Embryonic facial prominence (tissue), 1 donor: ENCODE data around the gene P2RY13.

Source experiments
- DNase-seq: peaks from one replicate; pipeline ENCODE4 v3.0.0-alpha.2; 2016; ENCODE audit errors: extremely low spot score

P2RY13 gene

DNA sequence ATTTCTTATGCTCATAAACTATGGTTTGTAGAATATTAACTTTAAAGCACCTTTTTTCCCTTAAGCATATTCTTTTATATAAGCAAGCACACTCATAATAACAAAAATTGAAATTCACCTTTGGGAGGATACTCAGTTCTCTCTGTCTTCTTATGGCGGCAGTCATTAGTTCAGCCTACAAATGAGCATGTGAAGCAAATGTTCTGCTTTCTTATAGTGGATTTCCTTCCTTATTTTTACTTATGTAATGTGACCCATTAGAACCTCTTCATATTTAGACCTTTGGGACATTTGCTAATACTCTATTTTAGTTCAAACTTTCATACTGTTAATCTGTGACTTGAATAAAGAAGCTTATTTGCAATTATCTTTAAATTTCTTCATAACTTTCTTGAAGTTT lies at the start of gene P2RY13:
Gene P2RY13, minus strand, starts transcription at position 187 of the 400 bp plus-strand sequence. Its CDS starts 21 bp downstream, at position 166.
- no peak for DNase-seq

- DNase-seq = no peak
Observed at GRCh38 chr3:151377768-151378385, 48.5 kb upstream of the P2RY13 start.

- no peak for DNase-seq
Observed at GRCh38 chr3:151372063-151372820, 42.9 kb upstream of the P2RY13 start.

GRCh38 chr3:151371526-151371925 lies 42.2 kb upstream of the P2RY13 start:
- DNase-seq = no peak

DNA sequence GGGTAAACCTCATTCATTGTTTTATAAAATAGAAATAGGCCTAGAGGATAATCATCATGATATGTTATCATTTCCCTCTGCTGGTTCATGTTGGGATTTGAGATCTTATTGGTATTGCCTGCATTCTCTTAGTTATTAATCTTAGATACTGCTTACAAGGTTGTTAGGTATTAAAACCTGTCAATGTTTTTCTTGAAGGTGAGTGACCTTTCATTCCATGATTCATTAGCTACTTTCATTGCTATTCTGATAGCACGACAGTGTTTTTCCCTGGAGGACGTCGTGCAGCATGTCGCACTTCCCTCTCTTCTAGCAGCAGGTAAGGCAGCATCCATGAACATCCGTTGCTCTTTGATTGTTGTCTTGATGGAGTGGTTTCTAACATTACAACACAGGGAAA lies 38.1 kb upstream of the P2RY13 start:
- no peak for DNase-seq

DNA sequence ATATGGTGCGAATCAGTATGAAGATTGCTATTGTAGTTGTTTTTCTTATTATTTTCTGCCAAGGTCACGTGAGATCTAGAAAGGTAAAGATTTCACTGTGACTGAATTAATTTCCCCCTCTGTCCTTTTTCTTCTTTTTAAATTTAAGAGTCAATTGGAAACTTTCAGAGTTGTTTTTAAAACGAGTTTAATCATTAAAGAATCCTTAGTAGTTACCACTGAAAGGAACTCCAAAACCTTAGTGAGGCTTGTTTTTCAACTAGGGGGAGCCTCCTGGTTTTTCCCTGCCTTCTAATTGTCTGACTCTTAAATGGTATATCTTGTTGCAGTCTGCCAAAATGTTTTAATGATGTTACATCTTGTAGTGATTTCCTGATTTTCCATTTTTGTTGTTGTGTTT lies 37.6 kb upstream of the P2RY13 start:
- DNase-seq = no peak

GRCh38 chr3:151362751-151363174 lies 33.4 kb upstream of the P2RY13 start:
- DNase-seq = no peak

GRCh38 chr3:151357463-151357850 lies 28.1 kb upstream of the P2RY13 start:
- no peak for DNase-seq

- DNase-seq = no peak
Observed at GRCh38 chr3:151356794-151357462, 27.6 kb upstream of the P2RY13 start.

GRCh38 chr3:151351648-151352047 lies 22.3 kb upstream of the P2RY13 start:
- DNase-seq = no peak

DNA sequence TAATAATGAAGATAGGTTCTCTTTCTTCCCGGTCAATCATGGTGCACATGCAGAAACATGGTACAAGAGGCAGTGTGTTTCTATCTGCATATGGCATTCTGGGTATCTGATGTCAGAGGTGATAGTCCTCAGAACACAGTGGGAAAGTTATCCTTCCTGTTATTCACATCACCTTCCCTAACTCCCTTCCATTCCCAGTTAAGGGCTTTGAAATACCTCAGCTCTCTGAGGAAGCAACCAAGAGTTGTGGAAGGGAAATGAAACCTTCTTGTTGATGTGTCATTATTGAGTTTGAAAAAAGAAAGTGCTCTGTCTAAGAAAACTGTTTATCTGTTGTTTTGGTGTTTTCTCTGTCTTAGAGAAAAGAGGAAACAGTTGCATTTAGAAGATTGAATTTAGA lies 21.9 kb upstream of the P2RY13 start:
- DNase-seq = no peak

DNA sequence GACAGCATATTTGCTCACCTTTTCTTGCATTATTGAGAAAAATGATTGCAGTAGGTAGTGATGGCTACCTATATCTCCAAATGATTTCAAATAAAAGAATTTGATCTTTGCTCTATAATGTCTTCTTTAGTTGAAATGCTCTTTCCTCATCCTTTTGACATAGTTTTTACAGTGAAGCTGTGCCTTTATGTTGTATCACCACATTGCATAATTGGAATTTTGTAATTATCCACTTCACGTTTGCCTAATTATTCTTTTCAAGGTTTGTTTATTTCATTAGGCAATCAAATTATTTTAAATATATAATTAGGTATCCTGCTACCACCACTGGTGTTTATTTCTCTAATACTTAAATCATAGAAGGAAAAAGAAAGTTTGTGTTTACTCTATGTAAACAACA lies 21.3 kb upstream of the P2RY13 start:
- DNase-seq = no peak

- no peak for DNase-seq
Observed at GRCh38 chr3:151347432-151347831, 18.1 kb upstream of the P2RY13 start.

DNA sequence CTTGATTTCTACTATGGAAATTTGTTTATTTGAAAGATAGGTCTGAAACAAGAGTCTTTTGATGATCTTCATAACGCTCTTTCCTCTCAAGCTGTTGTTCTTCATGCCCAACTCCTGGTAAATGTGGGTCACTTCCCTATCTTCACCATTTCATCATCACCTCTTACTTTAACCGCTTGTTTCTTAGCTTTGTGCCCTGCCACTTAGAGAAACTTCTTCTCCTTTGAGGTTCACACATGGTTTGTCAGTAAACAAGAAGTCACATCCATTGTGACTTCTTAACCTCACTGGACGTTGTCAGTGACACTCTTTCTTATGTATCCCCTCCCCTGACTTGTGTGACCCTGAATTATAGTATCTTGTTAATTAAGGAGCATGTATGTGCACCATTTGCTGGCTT lies 16.9 kb upstream of the P2RY13 start:
- DNase-seq = no peak

DNA sequence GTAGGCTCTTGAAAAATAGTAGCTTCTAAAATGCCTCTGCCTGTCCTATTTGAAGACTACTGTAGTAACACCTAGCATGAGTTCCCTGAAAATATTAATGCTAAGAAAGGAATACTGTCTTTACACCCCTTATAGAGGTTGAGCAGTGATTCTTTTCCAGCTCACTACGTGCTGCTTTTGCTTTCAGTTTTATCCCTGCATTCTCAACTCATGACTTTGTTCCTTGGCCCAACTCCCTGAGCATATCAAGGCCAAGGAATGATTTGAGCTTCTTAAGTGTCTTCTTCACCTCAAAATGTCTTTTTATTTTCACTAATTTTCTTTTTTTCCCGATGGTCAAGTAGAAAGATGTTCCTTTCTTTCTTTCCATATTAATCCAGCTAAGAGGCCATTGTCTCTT lies 16.5 kb upstream of the P2RY13 start:
- no peak for DNase-seq

- no peak for DNase-seq
Observed at GRCh38 chr3:151331696-151332095, 2.3 kb upstream of the P2RY13 start.

DNA sequence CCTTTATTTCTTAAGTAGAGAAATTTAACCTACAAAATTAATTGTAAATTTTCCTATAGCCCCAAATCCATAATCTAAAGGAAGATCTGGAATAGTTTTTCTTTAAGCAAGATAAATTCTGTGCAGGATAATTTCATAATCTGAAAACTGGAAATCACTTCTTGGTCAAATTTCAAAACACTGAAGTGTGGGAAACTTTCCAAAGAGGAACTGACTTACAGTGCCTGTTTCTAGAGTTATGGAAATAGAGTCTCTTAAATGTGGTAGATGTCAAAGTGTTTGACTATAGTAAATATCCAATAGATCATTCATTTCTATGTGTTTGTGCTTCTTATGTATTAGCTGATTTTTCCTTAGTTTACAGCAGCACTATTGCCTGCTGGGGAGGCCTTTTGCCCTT lies 1.6 kb upstream of the P2RY13 start:
- no peak for DNase-seq

GRCh38 chr3:151330379-151330778 lies 1.0 kb upstream of the P2RY13 start:
- no peak for DNase-seq

DNA sequence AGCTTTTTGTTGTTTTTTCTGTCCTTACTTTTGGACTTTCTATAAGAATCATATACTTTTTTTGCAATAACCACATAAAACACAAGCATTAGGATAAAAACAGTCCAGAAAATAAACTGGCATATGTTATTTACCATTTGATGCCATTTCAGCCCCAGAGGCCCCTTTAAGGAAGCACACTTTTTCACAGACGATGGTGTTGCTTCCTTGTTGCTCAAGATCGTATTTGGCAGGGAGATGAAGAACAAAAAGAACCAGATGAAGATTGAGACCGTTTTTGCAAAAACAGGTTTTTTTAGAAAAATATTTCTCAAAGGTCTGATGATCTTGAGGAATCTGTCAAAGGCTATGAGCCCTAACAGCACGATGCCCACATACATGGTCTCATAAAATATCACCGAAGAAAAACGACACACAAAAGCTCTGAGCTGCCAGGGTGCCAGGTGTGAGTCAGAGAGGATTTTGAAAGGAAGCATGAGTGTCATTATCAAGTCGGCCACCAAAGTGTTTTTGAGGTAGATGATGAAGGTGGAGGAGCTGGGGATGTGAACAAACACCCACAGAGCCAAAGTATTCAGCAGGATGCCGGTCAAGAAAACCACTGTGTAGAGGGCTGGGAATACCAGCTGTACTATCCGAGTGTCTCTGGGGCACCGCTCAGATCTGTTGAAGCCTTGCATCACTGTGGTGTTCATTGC lies 902 bp downstream of the P2RY13 start:
- no peak for DNase-seq

- no peak for DNase-seq
Observed at GRCh38 chr3:151327571-151328198, 1.7 kb downstream of the P2RY13 start.

- DNase-seq = no peak
Observed at GRCh38 chr3:151322511-151322910, 6.8 kb downstream of the P2RY13 start.

DNA sequence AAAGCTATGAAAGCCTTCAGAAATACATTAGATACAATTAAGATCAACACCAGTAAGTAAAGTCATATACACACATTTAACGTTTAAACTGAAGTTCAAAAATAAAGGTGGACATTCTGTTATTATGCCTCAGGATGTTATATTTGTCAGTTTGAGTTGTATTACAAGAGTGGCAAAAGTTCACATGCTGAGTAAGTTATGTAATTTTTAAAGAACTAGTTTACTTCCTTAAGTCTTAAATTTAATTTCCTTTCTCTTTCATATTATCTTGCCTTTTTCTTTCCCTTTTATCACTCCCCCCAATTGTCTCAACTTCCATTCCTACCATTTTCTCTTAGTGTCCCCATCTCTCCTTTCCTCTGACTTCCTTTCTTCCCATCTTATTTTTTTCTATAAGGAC lies 7.8 kb downstream of the P2RY13 start:
- no peak for DNase-seq
